ENCODE results near the gene THPO.

THPO gene

DNA sequence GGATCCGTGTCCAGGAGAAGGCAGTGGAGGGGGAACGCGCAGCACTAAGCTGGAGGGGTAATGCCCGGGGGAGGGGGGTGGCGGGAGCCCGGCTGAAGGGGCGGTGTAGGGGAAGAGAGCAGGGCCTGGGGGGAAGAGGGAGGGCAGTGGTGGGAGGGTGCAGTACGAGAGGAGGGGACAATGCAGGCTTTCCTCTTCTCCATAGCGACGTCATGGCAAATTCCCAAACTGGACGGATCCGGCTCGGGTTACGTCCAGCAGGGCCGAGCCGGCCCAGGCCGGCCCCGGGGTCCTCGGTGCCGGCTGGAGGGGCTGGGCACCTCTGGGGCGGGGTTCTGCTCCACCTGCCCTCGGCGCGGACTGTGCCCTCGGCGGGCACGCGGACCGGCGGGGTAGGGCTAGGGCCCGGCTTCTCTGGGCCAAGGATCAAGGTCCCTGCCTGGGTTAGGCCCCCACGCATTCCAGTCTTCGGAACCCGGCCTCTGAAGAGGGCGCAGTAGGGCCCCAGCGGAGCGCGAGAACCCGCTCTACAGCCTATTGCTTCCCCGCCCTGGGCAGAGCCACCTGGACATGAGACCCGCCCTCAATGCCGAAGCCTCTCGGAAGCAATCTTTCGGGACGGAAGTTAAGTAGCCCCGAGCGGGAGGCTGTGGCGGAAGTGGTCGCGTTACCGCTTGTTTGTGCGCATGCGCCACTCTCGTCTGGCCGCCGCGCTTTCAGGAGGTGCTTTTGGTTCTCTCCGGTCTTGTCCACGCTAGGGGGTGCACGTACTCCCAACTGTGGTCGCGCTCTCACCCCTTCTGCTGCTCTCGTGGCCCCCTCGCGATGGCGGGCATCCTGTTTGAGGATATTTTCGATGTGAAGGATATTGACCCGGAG is 15.1 kb downstream of the THPO start:
- DNase-seq (ENCODE audit: low spot score): peak; percentile 95

DNA sequence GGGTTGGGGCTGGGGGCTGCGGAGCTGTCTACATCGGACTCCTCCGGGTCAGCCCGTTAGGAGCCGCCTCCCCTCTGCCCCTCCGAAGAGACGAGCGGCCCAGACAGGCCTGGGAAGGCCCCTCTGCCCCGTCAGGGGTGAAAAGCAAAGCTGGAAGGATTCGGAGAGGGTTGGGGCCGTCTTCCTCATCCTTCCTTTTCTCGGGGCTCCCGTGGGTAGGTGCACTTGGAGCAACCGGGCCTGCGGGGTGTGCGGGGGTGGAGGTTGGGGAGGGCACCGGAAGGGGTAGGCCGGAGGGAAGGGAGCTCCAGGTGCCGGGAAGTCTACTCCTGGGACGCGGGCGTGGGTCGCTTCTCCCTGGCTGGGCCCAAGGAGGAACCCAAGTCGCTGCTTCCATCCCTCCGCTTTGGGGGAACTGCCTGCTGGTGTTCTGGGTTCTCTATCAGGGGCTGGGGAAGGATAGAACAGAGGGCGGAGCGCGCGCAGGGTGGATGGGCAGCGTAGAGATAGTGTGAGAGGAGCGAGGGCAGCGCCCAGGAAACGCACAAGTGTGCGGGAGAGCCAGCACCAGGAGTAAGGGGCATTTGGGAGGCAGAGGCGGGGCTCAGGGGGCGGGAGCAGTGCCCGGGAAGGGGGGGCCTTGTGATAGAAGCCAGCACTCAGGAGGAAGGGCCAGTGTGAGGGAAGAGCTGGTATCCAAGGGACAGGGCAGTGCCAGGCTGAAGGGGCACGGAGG is 15.9 kb downstream of the THPO start:
- DNase-seq (ENCODE audit: low spot score): peak; percentile 36

DNA sequence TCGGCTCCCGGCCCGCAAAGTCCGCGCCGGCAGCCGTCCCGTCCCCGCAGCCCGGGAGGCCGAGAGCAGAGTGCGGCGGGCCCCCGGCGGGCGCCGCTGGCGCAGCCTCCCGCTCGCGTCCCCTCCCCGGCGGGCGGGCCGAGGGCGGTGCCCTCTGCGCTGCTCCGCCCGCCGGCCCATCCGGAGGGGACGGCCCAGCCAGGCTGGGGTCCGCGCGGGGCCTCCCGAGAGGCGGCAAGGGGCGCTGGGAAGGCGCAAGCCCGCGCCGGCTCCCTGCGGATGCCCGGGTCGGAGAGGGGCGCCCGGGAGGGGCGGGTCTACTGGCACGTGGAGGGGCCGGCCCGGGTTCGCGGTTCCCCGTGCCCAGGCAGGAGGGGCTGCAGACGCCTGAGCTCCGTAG is 16.5 kb downstream of the THPO start, which contains the start of the genes CLCN2 and POLR2H:
Gene CLCN2 (minus strand): TSS at position 74 of the 400 bp plus-strand sequence. CDS start 126 bp downstream, outside the sequence.
Gene POLR2H (plus strand): TSS at position 179 of the 400 bp plus-strand sequence. CDS start 1,783 bp downstream, outside the sequence.
- DNase-seq (ENCODE audit: low spot score): peak; percentile 42

DNA sequence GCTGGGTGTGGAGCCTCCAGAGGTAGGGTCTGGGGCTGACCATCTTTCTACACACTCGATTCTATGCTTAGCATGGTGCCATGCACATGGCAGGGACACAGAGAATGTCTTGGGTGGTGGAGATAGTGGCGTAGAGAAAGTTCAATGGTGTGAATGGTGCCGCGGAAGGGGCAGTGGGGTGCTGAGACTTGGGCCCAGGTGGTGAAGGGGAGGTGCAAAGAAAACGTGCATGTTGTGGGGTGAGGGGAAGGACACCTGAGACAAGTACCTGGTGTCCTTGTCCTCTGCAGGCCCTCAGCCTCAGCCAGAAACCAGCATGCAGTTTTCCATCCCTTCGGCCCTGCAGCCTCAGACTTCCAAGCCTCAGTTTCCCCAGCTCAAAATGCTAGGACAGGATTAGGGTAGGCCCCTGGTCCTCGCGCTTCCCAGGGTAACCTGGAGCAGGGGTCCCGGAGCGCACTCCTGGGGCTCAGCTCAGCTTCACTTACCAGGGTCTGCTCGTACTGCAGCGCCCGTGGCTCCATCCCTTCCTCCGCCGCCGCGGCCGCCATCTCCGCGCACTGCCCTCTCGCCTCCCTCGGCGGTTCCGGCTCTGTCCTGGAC is 17.0 kb downstream of the THPO start:
- DNase-seq (ENCODE audit: low spot score): no peak

DNA sequence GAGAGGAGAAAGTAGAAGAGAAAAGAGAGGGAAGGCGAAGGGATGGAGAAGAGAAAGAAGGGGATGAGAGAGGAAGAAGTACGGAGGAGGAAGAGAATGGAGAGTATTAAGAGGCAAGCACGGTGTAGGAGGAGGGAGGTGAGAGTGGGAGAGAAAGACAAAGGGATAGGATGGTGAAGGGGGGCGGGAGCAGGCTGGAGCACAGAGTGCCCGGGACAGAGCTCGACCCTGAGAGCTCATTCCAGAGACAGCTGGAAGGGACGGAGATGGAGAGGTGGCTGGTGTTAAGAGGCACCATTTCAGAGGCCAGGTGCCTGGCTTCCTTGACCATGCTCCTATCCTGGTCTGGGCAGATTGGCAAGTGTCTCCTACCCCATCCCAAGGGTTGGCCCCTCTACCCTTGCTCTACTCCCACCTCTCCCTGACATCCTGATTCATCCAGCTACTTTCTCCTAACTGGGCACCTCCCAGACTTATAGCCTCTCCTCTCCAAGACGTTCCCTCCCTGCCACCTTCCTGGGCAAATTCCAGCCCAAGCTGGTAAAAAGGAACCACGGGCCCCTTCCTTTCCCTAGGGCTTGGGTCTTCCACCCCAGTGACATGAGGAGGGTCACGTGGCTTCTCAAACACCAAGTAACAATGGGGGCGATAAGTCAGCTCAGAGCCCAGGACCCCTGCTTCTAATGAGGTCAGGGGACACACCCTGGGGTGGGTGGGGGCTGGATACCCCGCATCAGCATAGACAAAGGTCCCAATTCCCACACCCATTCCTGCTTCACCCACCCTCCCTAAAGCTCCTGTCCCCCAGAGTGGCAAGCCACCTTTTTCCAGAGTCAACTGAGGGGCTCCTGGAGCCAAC is 17.7 kb downstream of the THPO start:
- no peak for DNase-seq (ENCODE audit: low spot score)

DNA sequence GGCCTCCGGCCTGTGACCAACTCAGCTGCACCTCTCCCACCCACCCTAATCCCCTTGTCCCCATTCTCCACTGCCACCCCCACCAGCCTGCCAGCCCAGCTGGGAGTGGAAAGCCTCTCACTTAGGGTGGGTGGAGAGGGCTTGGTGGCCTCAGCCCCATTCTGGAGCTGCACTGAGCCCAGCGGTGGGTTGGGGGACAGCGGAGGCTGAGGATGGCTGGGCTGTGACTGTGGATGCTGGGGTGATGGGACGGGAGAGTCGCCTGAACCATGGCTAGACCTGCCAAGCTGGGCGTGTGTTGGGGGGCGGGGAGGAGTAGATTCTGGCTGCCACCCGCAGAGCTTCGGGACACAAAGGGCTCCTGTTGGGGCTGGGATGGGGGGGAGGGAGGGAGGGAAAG is 18.4 kb downstream of the THPO start:
- DNase-seq (ENCODE audit: low spot score): no peak

DNA sequence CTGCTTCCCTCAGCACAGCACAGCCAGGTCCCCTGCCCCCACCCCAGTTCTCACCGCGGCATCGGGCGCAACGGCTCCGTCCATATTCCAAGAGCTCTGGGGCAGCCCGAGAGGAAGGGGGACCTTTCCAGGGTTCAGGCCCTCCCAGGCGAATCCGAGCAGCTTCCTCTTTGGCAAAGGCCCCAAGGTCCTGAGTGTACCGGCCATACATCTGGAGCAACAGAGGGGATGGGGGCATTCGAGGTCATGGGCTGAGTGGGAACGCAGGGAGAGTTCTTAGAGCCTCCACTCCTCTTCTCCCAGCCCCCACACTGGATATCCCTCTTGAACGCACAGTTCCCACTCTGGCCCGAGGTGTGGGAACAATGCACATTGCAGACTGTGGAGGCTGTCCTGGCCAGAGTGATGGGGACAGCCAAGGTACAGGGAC is 19.1 kb downstream of the THPO start:
- no peak for DNase-seq (ENCODE audit: low spot score)

DNA sequence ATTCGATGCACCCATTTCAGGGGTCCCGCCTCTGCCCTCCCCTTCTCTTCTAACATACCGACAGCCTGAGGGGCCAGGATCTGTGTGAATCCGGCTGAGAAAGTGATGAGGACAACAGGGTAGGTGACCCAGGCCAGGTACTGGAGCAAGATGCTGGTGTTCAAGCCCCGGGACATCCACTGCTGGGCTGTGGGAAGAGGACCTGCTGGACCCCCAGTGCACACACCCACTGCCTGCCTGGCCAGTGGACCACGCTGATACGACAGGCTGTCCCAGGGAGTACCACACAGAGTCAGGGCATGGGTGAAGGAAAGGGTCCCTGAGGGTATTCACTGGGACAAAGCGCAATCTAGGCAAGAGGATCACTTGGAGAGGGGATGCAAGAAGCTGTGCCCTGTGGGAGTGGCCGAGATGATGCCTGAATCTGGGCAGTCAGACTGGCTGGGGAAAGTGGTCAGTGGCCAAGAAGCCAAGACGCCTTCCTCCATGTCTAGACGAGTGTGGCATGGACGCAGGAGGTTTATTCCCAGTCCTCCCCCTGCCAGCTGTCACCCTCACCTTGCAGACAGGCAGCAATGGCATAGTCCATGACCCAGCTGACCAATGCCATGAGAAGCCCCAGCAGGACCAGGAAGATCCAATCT is 19.8 kb downstream of the THPO start:
- no peak for DNase-seq (ENCODE audit: low spot score)

DNA sequence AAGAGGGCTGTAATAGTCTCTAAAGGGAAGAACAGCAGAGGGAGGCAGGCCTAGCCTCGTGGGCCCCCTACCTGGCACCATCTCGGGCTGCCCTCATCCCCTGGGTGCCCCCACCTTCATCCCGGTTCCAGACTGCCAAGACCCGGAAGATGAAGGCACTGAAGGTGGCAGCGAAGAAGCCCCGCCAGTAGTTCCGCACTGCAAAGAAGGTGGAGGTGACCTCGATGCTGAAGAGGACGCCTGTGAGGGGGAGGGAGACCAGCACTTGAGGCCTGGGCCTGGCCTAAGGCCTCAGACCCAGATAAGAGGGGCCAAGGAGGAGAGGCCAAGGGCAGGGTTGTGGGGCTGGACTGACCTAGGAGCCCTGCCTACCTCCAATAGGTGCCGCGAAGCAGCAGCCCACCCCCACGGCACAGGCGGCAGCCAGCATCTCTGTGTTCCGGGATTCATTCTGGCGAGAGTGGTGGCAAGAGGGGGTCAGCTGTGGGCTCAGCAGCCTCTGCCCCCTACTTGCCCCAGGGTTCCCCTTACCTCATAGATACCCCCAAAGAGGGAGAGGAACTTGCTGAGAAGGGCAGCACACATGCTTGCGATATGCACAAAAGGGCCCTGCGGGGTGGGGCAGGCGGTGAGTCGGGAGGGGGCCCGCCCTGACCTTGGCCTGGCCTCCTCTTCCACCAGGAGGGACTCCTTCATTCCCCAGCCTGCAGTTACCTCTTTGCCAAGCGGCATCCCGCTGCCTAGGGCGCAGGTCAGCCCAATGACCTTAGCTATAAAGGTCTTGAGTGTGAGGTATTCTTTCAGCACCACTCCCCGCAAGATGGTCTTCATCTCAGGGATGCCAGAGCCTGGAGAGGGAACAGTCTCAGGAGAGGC is 20.5 kb downstream of the THPO start:
- DNase-seq (ENCODE audit: low spot score): no peak

DNA sequence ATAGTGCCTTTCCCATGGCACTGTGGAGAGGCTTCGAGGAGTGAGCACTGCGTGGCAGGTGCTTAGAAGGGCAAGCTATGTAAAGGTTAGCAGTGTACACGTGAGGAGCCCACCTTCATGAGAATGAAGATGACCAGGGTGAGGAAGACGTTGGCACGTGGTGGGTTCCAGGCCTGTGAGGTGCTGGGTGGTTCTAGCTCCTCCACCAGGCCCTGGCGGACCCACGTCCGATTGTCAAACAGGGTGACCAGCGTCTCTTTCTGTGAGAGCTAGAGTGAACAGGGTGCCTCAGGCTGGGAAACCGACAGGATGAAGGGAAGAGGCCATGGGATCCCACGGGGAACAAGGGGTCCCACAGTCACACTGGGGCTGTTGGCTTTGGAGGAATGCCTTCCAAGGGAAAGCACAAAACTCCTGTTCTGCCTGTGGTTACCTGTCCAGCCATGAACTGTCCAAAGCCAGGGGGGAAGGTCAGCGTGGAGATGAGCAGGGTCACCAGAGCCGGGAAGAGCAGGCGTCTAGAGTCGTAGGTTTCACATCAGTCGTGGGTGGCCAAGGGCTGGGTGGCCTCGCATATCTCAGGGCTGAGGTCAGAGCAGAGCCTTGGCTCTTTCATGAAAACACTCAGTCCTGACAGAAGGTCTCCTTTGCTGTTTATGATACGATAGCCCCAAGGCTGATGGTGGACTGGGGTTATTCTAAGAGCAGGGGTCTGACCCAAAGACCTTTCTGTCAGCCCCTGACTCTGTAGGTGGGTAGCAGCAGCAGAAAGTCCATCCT is 22.6 kb downstream of the THPO start:
- DNase-seq (ENCODE audit: low spot score): no peak

DNA sequence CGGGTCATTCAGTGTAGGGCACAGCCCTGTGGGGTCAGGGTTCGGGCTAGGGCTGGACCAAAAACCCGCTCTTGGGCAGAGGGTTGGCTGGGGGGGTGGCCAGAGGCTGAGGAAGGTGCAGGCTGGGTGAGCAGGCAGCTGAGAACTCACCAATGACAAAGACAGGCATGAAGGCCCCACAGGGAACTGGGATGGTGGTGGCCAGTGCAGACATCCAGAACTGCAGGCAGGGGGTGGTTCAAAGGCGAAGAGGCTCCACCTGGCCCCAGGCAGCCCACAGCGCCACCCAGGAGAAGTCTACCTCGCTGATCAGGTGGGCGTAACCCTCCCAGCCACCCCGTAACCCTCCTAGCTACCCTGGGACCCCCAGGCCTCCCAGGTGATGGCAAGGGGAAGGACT is 23.3 kb downstream of the THPO start:
- DNase-seq (ENCODE audit: low spot score): no peak

DNA sequence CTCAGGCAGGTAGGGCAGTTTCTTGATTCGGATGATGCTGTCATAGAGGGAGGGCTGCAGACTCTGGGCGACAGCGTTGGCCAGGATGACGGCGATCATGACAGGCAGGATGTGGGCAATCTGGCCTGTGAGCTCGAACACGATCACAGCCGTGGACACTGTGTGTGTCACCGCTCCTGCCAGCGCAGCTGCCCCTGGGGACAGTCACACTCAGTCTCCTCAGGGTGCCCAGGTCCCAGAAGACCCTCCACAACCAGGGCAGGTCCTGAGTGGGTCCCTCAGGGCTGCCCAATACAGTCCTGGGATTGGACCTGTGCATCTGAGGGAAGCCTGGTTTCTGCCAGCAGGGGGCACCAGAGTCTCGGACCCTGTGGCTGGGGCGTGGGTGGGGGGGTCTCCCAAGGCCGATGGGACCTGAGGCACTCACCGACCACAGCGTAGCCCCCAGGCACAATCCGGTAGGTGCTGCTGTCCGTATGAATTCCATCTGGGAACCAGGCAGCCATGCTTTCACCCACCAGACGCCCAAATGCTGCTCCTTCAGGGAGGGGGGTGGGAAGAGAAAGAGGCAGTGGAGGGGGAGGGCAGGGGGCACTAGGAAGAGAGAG is 23.8 kb downstream of the THPO start:
- peak; percentile 64 for DNase-seq (ENCODE audit: low spot score)

DNA sequence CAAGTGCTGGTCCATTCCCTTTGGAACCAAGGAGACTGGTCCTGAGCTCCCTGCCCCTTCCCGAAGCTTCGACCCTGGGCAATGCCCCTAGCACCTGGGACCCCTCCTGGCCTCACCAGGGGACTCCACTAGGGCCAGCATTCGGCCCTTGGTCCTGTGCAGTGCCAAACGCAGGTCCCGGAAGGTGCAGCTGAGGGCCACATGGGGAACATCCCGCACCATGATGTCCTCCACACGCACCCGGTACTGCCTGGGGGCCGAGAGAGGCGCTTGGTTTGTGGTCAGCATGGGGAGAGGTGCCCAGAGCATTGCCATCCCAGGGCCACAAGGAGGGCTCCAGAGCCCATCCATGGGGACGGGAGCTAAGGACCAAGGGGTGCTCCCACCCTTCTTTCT is 24.5 kb downstream of the THPO start:
- DNase-seq (ENCODE audit: low spot score): no peak

DNA sequence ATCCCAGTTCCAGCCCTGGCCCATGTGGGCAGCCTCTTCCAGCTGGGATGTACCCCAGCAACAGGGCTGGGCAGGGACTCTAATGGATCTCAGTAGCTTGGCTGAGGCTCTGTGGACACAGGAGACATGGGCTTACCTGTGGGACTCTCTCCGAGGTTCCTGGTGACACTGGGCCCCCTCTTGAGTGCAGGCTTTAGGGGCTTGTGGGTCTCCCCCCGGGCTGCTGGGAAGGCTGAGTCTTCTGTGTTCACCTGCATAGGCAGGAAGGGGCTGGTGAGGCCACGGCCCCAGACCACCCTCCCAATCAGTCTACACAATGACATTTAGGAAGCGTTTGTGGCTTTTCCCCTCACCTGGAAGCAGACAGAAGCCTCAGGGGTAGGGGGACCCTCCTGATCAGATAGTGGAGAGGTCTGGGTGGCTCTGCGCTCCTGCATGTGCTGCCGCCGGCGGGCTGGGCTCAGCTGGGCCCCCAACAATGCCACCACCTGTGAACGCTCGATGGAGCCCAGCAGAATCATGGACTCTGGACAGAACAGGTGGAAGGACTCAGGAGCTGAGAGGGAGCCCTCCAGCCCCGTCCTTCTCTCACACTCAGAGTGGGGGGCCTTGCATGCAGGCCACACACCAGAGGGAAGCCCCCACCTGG is 25.0 kb downstream of the THPO start:
- DNase-seq (ENCODE audit: low spot score): no peak

DNA sequence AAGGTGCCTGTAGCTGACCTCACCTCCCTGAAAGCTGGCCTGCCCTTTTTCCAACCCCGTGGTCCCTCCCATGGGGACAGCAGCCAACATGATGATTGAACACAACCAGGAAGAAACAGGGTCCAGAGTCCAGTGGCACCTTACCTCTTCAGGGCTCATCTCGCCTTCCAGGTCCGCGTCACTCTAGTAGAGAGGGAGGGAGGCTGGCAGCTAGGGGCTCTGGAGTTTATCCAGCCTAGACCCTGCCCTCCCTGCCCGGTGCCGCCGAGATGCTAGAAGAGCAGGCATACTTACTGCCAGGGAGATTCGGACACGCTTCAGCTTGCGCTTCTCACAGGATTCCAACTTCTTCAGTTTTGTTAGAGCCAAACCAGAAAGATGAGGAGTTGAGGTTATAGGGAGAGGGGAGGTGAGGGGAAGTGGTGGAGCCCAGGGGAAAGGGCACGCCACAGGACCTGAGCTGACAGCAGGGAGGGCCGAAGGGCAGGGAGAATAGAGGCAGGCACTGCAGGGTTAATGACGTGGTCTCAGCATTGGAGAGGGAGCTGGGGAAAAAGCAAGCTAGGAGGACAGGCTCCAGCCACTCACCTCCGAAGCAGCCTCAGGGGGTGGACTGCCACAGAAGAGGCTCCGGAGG is 25.7 kb downstream of the THPO start:
- DNase-seq (ENCODE audit: low spot score): no peak

DNA sequence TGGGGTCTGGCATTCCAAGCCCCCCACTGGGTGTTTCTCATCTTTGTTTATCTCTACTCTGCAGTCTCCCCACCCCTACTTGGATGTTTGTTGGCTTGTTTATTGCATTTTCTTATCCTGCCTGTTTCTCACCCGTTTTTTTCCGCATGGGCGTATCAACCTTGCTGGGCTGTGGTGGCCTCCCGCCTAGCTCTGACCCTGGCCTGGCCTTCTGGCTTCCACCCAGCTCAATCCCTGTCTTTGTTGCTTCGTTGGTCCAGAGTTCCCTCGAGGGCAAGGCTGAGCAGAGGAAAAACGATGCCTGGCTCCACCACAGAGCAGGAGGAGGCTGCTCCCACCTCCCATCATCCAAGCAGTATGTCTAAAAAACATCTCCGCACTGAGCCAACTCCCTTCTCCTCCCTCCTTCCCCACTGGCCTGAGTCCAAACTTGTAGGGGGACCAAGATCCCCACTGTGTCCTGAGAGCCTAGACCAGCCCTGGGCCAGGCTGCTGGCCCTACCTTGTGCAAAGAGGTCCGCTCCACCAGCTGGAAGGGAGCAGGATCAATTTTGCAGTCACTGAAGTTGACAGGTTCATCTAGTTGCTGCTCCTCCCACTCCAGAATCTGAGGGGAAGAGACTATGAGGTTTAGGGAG is 26.4 kb downstream of the THPO start:
- no peak for DNase-seq (ENCODE audit: low spot score)

DNA sequence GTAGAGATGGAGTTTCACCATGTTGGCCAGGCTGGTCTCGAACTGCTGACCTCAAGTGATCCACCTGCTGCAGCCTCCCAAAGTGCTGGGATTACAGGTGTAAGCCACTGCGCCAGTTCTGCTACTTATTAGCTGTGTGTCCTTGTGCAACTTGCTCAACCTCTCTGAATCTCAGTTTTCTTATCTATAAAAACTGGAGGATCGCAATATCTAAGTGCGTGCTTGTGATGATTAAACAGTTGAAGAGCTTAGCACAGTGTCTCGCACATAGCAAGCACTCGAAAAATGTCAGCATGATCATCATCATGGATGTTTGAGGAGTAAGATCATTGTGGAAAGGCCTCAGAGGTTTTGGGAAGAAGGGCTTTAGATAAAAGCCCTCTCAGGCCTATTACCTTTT is 27.4 kb downstream of the THPO start:
- DNase-seq (ENCODE audit: low spot score): no peak

All from germinal center (tissue), 1 donor.